GM18868 (cell line): ENCODE measurements around the gene KRT84.
"Not testable (repeated sequence)": the region's sequence is repeated elsewhere in the genome, so short reads cannot be mapped to it uniquely, and the experiment has no call there.

ENCODE experiments used
- ATAC-seq: cut with Tn5 transposase; IDR thresholded peaks from one replicate; pipeline ENCODE4 v1.9.1; 2021; ENCODE audit warnings: mild to moderate bottlenecking, moderate library complexity; ENCODE audit not compliant: unreplicated experiment

KRT84 gene

DNA sequence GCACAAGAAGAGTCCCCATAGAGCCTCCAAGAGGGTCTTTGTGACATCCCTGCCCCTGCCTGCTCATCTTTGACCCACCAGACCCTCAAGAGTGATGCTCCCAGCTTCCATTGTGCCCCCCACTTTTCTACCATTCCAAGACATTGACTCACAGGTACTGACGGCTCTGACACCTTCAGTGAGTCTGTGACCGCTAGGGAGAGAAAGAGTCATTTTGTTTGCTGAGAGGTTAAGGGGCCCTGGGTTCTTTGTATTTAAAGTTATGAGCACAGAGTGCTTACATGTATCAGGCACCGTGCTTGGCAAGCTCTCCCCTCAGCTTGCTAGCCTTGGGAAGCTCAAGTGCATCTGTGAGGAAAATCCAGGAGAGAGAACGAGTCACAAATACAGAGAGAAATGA lies 27.8 kb upstream of the KRT84 start:
- no peak for ATAC-seq

DNA sequence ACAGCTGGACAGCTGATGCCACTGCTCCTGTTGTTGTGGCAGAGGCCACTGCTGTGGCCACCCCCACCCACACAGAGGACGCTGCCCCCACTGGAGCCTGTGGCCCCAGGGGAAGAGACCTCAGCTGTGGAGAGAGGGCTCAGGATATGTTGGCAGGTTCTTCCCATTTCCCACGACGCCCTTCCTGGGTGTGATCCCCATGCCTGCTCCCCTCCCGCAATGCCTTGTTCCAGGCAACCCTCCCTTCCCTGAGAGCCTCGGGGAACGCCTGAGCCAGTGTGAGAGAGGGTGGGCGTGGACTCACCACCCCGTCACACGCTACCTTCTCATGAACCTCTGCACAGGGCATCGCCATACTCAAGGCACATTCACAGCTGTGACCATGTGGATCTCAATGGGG lies 26.4 kb upstream of the KRT84 start:
- no peak for ATAC-seq

DNA sequence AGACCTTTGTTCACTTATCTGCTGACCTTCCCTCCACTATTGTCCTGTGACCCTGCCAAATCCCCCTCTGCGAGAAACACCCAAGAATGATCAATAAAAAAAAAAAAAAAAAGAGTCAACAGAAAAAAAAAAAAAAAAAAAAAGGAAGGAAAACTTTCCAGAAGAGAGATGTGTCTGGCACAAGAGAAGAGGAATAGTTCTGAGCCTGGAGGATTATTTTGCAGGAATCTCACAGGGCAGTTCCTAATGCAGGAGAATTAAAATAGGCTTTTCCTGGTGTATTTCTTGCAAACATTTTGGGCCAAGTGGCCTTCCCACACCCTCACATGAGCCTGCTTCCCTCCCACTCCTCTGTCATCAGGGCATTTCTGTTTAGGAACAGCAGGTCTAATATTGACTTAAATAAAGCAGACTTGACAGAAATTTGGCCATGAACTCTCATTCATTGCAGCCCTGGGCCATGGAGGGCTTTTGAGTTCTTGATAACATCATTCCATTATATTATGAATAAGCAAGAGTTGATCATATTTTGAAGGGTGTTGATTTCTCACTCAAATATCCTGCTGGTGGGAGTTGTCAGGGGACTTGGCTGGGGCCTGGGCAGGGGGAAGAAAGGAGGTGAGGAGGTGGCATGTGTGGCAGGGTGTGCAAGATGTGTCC lies 25.3 kb upstream of the KRT84 start:
- ATAC-seq = not testable (repeated sequence)

DNA sequence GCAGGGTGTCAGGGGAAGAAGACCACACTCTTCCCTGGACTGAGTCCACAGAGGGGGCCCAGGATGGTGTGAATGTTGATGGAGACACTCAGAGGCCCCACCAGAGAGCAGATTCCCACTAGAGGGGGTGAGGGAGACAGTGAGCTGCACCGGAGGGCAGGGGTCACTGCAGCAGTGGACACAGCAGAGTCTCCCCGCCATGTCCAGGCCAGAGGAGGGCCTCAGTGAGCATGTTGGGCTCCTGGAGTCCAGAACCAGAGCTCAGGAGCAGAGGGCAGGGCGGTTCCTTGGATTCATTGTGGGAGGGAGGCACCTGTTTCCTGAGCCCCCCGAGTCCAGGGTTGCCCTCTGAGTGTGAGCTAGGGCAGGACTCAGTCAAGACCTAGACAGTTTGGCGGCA lies 22.5 kb upstream of the KRT84 start:
- no peak for ATAC-seq

DNA sequence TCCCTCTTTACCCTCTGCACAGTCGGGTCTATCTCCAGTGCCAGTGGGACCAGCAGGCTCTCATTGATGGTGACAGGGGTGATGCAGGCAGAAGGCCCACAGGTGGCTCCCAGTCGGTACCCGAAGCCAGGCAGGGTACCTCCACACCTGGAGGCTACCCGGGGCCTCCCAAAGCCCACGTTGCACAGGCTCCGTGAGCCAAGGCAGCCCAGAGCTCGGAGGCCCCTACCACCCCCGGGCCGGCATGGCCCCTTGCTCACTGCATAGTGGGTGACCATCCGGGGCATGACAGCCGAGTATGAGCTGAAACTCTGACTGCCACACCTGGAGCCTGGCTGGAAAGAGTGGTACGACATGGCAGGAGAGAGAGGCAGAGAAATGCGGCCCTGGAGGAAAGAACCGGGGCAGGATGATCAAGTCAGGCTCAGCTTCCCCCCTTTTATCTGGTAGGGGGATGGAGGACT lies 20.5 kb upstream of the KRT84 start, which contains the start of gene KRT82:
TSS of gene KRT82 (minus strand) at position 414 of the 464 bp plus-strand sequence. CDS start at position 356, 58 bp downstream.
- no peak for ATAC-seq

DNA sequence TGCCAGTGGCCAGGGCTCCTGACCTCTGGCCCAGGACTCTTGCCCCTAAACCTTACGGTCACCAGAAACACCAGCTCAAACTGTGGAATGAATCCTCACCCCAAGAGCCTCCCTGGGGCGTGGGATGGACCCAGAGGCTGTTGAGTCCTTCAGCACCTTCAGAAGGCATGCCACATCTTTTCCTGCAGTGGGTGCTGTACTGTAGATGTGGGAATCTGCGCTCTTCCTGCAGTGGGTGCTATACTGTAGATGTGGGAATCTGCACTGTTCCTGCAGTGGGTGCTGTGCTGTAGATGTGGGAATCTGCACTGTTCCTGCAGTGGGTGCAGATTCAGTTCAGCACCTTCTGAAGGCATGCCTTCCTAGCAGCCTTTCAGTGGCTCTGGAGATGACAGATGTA lies 19.5 kb upstream of the KRT84 start:
- ATAC-seq = no peak

DNA sequence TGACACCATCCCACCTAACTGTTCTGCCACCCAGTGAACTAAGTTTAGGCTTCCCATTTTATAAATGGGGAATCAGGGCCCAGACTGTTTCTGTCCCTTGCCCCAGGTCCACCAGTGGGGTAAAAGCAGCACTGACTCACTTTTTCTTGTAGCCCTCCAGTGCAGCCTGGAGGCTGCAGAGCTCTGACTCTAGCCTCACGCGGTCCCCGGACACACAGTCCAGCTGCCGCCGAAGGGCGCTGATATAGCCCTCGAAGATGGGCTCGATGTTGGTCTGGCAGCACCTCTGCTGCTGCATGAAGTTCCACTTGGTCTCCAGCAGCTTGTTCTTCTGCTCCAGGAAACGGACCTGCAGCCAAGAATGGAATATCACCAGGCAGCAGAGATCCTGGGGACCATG lies 18.1 kb upstream of the KRT84 start:
- ATAC-seq = no peak

DNA sequence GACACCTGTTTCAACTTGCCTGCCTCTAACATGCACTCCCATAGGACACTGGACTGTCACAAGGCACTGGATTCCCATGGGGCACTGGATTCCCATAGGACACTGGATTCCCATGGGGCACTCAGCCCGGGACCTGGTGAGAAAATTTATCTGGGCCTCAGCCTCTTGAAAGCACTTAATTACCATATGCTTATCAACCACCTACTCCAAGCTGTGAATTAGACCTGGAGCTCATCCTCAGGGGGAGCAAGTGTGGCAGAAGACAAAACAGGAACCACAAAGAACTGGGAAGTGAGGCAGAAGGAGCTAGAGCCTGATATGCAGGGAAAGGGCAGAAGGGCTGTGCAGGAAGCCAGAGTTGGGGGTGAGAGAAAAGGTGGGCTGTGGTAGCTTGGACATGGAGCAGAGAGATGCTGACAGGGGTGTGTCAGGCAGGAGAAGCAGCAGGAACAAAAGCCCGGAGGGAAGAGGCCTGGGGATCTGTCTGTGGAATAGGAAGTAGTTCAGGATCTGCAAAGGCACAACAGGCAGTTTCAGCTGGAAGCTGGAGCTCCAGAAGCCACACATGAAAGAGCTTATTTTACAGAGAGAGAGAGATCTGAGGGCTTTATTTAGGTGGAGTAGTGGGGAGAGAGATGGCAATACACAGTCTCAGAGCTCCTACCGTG lies 17.6 kb upstream of the KRT84 start:
- ATAC-seq = no peak

DNA sequence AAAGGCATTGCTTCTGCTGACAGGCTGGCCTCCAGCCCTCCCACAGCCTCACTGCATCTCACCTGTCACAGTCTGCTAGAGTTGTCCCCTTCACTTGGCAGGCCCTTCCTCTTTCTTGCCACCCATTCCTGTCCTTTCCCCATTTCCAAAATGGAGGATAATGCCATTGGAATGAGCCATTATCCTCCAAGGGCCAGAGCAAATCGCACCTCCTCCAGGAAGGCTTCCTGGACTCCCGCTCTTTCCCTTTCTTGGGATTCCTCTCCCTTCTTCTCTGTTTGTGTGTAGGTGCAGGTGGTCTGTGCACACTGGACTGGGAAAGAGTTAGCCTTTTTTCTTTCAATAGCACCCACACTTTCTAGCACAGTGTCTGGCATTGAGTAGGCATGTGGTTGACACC lies 16.9 kb upstream of the KRT84 start:
- no peak for ATAC-seq

DNA sequence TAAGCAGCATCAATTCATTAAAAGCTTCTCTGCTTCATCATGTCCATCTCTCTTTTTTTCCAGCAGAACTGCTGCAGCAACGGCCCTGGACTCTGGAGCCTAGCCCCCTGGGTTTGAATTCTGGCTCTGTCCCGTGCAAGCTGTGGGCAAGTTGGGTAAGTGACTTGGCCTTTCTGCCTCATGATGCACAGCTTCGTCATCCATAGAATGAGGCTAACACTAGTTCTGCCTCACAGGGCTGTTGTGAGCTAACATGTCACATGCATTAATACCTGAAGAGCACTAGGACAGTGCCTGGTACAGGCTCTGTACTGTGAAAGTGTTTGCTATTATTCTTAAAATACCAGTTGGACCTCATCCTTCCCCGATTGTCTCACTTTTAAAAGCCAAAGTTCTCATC lies 16.5 kb upstream of the KRT84 start:
- no peak for ATAC-seq

DNA sequence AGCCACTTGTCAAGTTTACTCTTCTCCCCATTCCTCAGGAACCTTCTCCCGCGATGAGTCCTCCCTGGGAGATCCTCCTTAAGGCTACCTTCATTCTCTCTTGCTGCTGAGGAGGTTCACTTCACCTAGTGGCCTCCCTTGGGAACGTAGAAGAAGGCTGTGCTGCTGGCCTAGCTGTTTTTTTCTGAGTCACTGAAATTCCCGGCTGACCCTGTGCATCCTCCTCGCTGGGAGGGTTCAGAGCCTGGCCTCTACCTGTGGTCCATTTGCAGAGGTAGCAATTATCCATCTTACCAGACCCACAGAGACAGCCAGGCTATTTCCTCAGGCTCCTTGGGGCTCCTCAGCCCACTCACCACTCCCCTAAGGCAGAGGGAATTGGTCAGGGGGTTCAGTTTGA lies 16.1 kb upstream of the KRT84 start:
- no peak for ATAC-seq

DNA sequence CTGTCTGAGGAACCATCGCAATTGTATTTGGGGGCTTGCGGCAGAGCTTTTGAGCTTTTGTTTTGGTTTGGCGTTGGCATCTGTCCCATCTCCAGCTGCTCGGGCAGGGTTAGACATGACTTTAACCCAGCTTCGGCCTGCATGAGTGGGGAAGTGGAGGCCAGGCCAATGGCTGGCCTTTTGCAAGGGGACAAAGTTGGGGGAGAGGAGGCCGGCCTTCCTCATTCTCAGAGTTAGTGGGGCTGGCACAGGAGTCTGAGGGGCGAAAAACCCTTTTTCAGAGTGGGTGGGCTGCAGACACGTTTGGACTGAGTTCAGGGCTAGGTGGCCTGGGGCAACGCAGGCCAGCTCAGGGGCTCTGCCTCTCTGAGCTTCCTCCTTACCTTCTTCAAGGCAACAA lies 15.5 kb upstream of the KRT84 start:
- no peak for ATAC-seq

DNA sequence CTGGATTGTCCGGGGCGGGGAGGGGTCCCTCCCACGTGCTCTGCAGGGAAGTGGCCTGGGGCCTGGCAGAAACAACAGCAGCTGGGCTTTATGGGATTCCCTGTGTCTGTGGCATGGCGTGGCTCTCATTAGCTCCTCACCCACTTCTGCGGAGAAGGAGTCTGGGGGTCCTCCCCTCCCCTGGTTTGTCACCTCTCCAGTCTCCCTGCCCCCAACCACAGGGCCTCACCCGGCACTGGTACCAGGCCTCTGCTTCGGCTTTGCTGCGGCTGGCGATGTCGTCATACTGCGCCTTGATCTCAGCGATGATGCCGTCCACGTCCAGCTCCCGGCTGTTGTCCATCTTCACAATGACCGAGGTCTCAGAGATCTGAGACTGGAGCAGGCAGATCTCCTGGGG lies 14.3 kb upstream of the KRT84 start:
- no peak for ATAC-seq

DNA sequence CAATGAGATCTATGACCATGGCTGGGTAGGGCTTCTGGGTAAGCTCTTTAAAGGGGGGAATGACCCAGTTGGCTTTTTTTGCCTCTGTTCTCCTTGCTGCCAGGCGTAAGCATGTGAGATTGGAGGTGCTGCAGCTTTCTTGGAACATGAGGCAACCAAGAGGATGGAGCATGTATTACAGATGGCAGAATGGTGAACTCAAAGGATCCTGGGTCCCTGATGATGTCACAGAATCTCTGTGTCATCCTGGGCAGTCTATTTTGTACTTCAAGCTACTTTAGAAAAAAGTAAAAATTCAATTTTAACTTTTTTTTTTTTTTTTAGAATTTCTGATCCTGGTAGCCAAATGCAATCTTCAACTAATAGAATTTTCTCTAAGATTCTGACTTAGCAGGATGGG lies 12.7 kb upstream of the KRT84 start:
- no peak for ATAC-seq

DNA sequence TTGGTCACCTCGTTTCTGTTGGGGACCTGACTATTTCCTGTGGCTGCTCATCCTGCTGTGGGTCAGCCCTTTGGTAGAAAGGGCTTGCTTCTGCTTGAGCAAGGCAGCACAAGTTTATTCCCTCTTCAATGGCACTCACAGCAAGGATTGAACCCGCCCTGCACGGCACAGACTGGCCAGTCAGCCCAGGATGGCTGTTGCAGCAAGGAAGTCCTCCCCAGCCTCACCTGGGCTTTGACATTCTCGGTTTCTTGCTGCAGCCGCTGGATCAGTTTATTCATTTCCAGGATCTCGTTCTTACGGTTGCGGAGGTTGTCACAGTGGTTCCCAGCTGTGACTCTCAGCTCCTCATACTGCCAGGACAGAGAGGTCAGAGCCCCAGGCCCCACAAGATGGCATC lies 11.2 kb upstream of the KRT84 start:
- no peak for ATAC-seq

DNA sequence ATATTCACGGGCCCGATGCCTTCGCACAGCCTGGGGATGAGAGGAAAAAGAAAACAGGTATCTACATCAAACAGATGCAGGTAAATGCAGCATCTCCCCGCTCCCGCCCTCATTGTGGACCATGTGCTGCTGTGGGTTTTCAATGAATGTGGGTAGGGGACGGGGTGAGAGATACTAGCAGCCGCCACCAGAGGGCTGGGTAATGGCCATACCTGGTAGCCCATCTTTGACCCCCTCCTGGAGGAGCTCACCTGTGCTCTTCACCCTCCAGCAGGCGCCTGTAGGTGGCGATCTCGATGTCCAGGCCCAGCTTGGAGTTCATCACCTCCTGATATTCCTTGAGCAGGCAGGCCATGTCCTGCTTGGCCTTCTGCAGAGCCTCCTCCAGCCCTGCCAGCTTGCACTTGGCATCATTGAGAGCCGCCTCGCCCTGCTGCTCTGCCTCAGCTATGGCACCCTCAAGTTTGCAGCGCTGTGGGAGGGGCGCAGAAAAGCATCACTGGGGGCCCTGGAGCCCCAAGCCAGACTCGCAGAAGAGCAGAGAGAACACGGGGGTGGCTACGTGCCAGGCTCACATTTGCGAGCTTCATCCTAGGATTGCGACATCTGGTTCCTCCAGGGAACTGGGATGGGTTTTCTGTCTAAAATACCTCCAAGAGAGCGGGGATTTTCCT lies 10.4 kb upstream of the KRT84 start:
- no peak for ATAC-seq

DNA sequence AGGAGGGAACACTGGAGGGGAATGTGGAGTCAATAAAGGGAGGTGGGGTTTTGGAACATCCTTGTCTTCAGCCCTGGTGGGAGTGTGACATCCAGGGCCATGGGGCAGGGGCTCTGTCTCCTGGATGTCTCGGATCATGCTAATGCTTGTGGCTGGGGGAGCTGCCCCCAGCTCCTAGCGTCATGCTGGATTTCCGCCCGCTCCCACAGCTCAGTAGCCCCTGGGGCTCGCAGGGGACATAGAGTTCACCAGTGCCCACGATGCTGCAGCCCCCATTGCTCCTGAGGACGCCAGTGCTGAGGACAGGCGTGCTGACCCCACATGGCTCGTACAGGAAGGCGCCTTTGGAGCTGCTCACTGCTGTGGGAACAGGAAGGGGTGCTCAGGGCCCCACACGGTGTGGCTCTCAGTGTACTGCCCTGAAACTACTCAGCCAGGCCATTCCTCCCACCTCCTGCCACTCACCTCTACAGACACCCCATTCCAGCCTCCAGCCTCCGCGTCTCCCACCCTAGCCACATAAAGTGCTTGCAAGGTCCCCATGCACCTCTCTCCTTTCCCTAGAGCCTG lies 9.5 kb upstream of the KRT84 start:
- ATAC-seq = no peak

DNA sequence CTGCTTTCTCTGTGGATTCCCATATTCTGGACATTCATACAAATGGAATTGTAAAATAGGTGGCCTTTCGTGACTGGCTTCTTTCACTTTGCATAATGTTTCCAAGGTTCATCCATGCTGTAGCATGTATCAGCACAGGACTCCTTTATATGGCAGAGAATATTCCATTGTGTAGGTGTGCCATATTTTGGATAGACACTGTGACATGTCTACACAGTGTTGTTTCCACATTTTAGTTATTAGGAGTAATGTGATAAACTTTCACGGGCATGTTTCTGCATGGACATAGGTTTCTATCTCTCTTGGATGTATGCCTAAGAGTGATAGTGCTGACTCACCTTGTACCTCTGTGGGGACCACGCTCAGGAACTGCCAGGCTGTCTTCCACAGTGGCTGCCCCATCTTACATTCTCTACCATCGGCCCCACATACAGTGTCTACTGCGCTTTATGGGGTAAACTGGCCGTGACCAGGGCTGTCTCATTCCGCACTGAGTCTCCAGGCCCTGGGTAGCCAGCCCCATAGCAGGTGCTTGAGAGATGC lies 7.1 kb upstream of the KRT84 start:
- no peak for ATAC-seq

DNA sequence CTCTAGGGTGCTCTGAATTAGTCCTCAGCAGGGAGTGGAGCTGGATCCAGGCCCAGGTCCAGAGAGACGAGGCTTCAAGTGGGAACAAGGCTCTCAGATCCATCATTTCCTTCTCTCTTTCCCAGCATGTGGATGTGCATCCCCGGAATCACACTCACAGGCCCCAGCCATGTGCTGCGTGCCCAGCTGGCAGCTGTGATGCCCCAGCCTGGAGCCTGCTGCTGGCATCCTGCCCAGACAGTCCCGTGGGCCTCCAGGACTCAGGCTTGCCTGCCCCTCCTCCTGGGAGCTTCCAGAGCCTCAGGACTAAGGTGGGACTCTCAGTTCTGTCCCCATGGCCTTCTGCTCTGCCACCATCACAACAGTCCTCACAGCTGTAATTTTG lies 6.2 kb upstream of the KRT84 start:
- no peak for ATAC-seq

DNA sequence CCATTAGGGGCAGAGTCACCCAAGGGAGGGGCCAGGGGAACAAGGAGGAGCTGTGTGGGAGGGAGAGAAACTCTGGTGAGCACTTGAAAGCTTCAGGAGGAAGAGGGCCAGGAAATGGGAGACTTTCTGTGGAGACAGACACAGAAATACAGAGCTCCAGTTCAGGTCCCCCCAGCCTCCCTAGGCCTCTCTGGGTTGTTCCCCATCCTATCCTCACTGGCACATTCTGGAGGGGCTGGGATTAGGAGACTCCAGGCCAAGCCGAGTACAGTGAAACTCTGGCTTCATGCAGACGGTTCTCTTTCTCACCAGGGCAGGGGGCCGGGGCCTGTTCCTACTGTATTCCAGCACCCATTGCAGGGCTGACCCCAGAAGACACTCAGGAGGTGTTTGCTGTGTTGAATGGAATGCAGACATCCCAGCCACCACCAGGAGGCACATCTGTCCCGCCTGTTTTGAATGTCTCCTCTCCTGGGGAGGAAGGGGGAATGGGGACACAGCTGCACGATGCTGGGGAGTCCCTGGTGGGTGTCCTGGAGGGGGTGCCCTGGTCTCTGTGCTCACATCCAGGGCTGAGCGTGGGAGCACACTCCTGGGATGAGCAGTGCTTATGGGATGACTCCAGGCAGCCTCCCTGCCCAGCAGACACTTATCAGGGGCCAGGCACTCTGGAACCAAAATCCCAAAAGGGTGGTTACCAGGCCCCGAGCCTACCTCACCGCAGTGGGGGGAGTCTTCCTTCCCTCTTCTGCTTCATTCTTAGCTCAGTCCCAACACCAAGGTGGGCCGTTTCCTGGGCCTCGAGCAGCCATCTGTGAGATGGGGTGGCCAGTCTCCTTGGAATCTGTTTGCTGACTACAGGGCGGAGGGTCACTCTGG lies 5.5 kb upstream of the KRT84 start:
- no peak for ATAC-seq
